Right lobe of liver (tissue), 6 donors: ENCODE results near the gene CLCNKB. TPM values are rescaled to one million over a fixed set of nuclear protein-coding genes. Genes with fewer than 3 reads are reported as not detected.
"Not testable (repeated sequence)": the region's sequence is repeated elsewhere in the genome, so short reads cannot be mapped to it uniquely, and the experiment has no call there.

ENCODE experiments used
- ATAC-seq, 4 donors: fragments of 200-7000 bp; cut with Tn5 transposase; one replicate each; pipeline ENCODE4 v1.9.1; 2020; ENCODE audit warnings: mild to moderate bottlenecking in 4 of 4, moderate library complexity in 4 of 4
- DNase-seq, 3 donors: peaks; one replicate each; pipeline ENCODE4 v3.0.0-alpha.2; 2020
- H3K27ac ChIP-seq, 3 donors: fragments of 200-600 bp; one replicate each; pipeline ENCODE4 v1.8.0; 2022
- H3K27me3 ChIP-seq, 2 donors: fragments of 200-600 bp; one replicate each; pipeline ENCODE4 v1.8.0; 2022
- H3K36me3 ChIP-seq, 4 donors: fragments of 200-600 bp; sonication (generic) in 1 of 4; one replicate each; pipeline versions ENCODE4 v1.5.1 to v1.8.0; 2017 to 2022; ENCODE audit warnings: control low read depth in 1 of 4
- H3K4me1 ChIP-seq, 4 donors: fragments of 200-600 bp; sonication (generic) in 1 of 4; one replicate each; pipeline versions ENCODE4 v1.5.1 to v1.8.0; 2017 to 2022; ENCODE audit warnings: control low read depth in 1 of 4
- H3K4me3 ChIP-seq, 3 donors: fragments of 200-600 bp; one replicate each; pipeline ENCODE4 v1.8.0; 2022
- H3K9me3 ChIP-seq, 4 donors: fragments of 200-600 bp; sonication (generic) in 1 of 4; one replicate each; pipeline versions ENCODE4 v1.5.1 to v1.8.0; 2017 to 2022; ENCODE audit warnings: control low read depth in 1 of 4
- POLR2A ChIP-seq: fragments of 450-650 bp; IDR thresholded peaks from one replicate; pipeline ENCODE4 v1.6.1; 2017; ENCODE audit warnings: antibody characterized with exemption, mild to moderate bottlenecking
- WGBS: methylation state at CpG from one replicate; pipeline ENCODE4 v1.1.6; 2018; ENCODE audit warnings: low coverage, low lambda C conversion rate; ENCODE audit not compliant: insufficient coverage; ENCODE audit errors: missing lambda C conversion rate; 5-methylcytosine and 5-hydroxymethylcytosine counted together
- intact Hi-C, 2 donors: fragments of 100-400 bp; cut with DNase I; formaldehyde crosslinking; loops; one replicate each; pipeline versions ENCODE4 v1.11.2 to v1.14.1; 2022
- total RNA-seq, 6 experiments: library from RNA; depleted of rRNA in 2 of 6; stranded (reverse); fragments of >200 nt in 2 of 6; fragmentation: NEBNext Ultra II Directional in 3 of 6; extraction: Animal tissue kit (Norgen Biotek cat#: 25700) in 3 of 6; gene quantifications; one replicate each; pipeline versions ENCODE4 v1.1.0 to v1.2.4, GENCODE V29; 2016 to 2023
- TF ChIP-seq, protein P1 (sequence below), 4 donors: fragments of 200-600 bp in 3 of 4; fragments of 450-650 bp in 1 of 4; IDR thresholded peaks; one replicate each; pipeline versions ENCODE4 v1.5.1 to v1.8.0; 2016 to 2022; ENCODE audit warnings: antibody characterized with exemption in 4 of 4, mild to moderate bottlenecking in 2 of 4
- donor health status: DM: no; HTN: yes; CAD: no.
- donor health status: DM: no; HTN: no; CAD: no.
- donor health status: DM: no; HTN: no; CAD: no.
- donor health status: DM: no; HTN: yes; CAD: no.
- donor health status: DM: no; HTN: yes; CAD: no.

CLCNKB gene
- total RNA-seq, 6 experiments from 2014 or later: not detected

DNA sequence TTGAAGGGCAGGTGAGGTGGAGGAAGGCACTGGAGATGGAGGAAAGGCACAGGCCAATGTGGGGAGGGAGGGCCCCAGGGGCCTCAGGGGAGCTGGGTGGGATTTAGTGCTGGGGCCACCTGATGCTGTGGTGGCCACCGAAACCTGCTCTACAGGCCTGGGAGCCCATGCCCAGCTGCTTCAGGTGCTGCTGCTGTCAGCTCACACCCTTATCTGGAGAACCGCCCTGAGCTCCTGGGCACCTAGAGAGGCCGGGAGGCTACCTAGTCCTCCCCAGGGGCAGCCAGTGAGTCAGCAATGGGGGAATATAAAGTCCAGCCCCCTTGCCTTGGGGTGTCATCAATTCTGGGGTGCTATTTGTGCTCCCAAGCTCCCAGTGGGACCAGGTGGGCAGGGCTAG is 17.7 kb downstream of the CLCNKB start:
- Histone ChIP-seq H3K36me3 (no peaks in the 10 kb centered on the region), H3K27ac (no peak overlapping the region), H3K4me1 (peaks cover 0 to 3% (median 0%) of the 10 kb centered on the region in 4 donors), H3K4me3 (no peak overlapping the region), H3K27me3 (no peaks in the 10 kb centered on the region), H3K9me3 (no peaks in the 10 kb centered on the region)
- ATAC-seq (no peak), DNase-seq (no peak)
- TF ChIP-seq, protein P1, sequence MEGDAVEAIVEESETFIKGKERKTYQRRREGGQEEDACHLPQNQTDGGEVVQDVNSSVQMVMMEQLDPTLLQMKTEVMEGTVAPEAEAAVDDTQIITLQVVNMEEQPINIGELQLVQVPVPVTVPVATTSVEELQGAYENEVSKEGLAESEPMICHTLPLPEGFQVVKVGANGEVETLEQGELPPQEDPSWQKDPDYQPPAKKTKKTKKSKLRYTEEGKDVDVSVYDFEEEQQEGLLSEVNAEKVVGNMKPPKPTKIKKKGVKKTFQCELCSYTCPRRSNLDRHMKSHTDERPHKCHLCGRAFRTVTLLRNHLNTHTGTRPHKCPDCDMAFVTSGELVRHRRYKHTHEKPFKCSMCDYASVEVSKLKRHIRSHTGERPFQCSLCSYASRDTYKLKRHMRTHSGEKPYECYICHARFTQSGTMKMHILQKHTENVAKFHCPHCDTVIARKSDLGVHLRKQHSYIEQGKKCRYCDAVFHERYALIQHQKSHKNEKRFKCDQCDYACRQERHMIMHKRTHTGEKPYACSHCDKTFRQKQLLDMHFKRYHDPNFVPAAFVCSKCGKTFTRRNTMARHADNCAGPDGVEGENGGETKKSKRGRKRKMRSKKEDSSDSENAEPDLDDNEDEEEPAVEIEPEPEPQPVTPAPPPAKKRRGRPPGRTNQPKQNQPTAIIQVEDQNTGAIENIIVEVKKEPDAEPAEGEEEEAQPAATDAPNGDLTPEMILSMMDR (IDR thresholded peaks at IDR 0.05): no peak
- TF ChIP-seq POLR2A: no peak
- no CpG with 5 or more reads among the region's 3 CpGs for WGBS
- intact Hi-C loops: loop anchor here in 1 of 2 donors (10.0 kb wide), 1 partner anchor 84 kb away; no protein-coding TSS in a partner anchor

DNA sequence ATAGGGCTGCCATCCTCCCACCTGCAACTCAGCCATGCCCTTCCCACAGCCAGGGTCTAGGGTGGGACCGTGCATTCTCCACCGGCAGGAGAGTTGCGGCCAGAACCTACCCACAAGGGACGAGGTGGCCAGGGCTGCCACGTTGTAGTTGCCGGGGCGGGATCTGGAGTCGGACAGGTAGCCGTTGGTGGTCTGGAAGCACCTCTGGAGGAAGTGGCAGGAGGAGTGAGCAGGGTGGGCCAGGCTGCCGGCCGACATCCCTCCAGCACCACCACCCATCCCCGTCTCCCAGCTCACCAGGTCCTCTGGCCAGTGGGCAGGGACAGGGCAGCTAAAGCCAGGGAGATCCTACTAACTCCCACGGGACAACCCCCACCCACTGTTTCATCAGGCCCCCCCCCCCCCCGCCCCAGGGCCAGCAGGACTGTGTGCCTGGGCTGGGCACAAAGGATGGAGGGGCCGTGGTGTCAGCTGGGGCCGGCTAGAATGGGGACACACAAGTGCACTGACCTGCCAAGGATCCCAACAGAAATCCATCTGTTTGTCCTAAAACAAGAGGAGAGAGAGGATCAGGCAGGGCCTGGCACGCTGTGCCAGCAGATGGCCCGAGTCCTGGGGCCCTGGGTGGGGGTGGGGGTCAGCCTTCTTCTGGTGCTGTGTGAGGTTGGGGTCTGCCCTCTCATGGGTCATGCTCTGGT is 18.6 kb downstream of the CLCNKB start:
- DNase-seq: not testable (repeated sequence)

DNA sequence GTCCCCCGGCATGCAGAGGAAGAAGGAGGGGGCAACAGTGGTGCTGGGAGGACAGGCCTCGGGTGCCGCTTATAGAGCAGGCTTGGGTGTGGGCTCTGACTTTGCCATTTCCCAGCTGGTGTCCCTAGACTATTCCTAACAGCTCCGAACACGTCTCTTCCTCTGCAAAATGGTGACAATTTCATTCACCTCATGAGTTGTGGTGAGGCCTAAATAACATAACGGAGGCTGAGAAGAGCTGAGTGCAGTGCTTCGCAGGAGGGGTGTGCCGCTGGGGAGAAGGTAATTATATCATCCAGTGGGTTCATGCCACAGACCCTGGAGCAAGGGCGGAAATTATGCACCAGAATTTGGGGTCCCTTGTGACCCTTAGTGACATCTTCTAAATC is 19.1 kb downstream of the CLCNKB start:
- H3K4me3 ChIP-seq, H3K27me3 ChIP-seq, H3K27ac ChIP-seq, ATAC-seq, H3K9me3 ChIP-seq, H3K36me3 ChIP-seq, DNase-seq: not testable (repeated sequence)
- intact Hi-C loops: loop anchor here in 1 of 2 donors (10.0 kb wide), 1 partner anchor 82 kb away; no protein-coding TSS in a partner anchor
- peaks cover 0 to 11% (median 2%) of the 10 kb centered on the region in 4 donors for H3K4me1 ChIP-seq
- WGBS: 85% methylated on average over 9 of the region's 9 CpGs

More for the DNA sequence above, 18.6 kb downstream of the CLCNKB start:
- not testable (repeated sequence) for H3K4me3 ChIP-seq, H3K9me3 ChIP-seq, H3K4me1 ChIP-seq, H3K27me3 ChIP-seq, ATAC-seq, H3K27ac ChIP-seq, H3K36me3 ChIP-seq
- WGBS: 26% methylated on average over 3 of the region's 18 CpGs
- intact Hi-C loops: loop anchor here in 1 of 2 donors (10.0 kb wide), 1 partner anchor 83 kb away; no protein-coding TSS in a partner anchor

DNA sequence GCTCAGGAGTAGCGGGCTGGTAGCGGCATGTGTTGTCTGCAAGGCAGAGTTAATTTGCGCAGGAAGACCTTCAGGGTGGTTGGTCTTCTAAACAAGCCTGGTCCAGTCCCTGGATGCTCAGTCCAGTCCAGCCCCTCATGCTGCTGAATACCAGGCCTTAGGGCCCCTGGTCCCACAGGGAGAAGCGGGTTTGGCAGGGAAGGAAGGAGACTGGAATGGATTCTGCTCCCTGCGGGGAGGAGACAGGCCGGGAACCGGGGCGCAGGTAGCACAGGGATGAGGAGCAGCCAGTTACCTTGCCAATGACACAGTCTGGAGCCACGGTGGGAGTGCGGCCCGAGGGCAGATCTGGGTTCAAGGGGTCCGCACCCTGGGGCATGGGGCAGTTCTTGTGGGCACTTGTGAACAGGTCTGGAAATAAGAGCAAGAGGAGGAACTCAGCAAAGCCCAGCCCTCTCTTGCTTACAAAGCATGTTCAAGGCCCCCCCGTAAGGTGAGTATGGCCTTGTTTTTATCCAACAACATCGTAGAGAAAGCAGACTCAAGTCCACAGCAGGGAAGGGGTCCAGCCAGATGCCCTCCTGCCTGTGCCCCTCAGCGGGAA is 19.7 kb downstream of the CLCNKB start:
- no peak for DNase-seq
- Histone ChIP-seq H3K9me3 (no peaks in the 10 kb centered on the region), H3K4me1 (peaks cover 0 to 18% (median 8%) of the 10 kb centered on the region in 4 donors), H3K27me3 (no peaks in the 10 kb centered on the region), H3K4me3 (no peak overlapping the region), H3K36me3 (no peaks in the 10 kb centered on the region), H3K27ac (no peak overlapping the region)
- TF ChIP-seq POLR2A: no peak
- TF ChIP-seq, protein P1 (IDR thresholded peaks at IDR 0.05): no peak
- no peak for ATAC-seq
- intact Hi-C loops: loop anchor here in 1 of 2 donors (10.0 kb wide), 1 partner anchor 81 kb away; no protein-coding TSS in a partner anchor
- WGBS: 87% methylated on average over 11 of the region's 15 CpGs

DNA sequence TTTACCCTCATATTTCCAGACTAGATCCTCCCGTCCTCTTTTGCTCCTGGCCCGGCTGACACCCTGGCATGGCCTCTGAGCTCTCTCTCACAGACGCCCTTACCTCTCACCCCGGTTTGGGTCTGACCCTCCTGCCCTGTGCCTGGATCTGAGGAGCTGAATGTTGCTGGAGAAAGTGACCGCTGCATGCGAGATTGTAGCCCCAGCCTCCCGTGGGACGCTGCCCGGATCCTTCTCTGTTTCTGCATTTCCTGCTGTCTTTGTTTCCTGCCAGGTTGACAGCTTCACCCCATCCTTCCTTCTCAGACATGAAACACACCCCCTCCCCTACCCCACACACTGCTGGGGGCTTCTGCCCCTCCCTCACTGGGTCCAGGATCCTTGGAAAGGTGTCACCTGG is 20.3 kb downstream of the CLCNKB start:
- ATAC-seq (no peak), DNase-seq (no peak)
- intact Hi-C loops: loop anchor here in 1 of 2 donors (10.0 kb wide), 1 partner anchor 81 kb away; no protein-coding TSS in a partner anchor
- Histone ChIP-seq H3K27me3 (no peaks in the 10 kb centered on the region), H3K9me3 (no peaks in the 10 kb centered on the region), H3K36me3 (no peaks in the 10 kb centered on the region), H3K4me3 (no peak overlapping the region), H3K4me1 (peaks cover 0 to 24% (median 12%) of the 10 kb centered on the region in 4 donors), H3K27ac (no peak overlapping the region)
- no peak for TF ChIP-seq POLR2A
- TF ChIP-seq, protein P1 (IDR thresholded peaks at IDR 0.05): no peak
- 61% methylated on average over 9 of the region's 9 CpGs for WGBS
